ENCODE measurements around the gene IL1B.

GRCh38 chr2:112839407-112840067 lies 3.0 kb upstream of the IL1B start:
- no peak for TF ChIP-seq CTCF (IDR thresholded peaks at IDR 0.05)
- no peak for TF ChIP-seq POLR2A (IDR thresholded peaks at IDR 0.05)
